ENCODE measurements around the gene SMYD3.
"Not testable (repeated sequence)": the region's sequence is repeated elsewhere in the genome, so short reads cannot be mapped to it uniquely, and the experiment has no call there.

Gene SMYD3

GRCh38 chr1:246093230-246093629, 413.8 kb downstream of the SMYD3 start:
- ATAC-seq: no peak

GRCh38 chr1:246092136-246092535, 414.9 kb downstream of the SMYD3 start:
- no peak for ATAC-seq

- ATAC-seq: peak; percentile 58 to 72
Observed at GRCh38 chr1:246091477-246091876, 415.6 kb downstream of the SMYD3 start.

- ATAC-seq: no peak
Observed at GRCh38 chr1:246086191-246086590, 420.9 kb downstream of the SMYD3 start.

GRCh38 chr1:246083416-246083815, 423.7 kb downstream of the SMYD3 start:
- no peak for ATAC-seq

GRCh38 chr1:246081856-246082668, 425.0 kb downstream of the SMYD3 start:
- ATAC-seq: no peak

GRCh38 chr1:246081138-246081702, 425.9 kb downstream of the SMYD3 start:
- ATAC-seq: no peak

- no peak for ATAC-seq
Observed at GRCh38 chr1:246080031-246080430, 427.0 kb downstream of the SMYD3 start.

- ATAC-seq: no peak
Observed at GRCh38 chr1:246078888-246079252, 428.2 kb downstream of the SMYD3 start.

GRCh38 chr1:246078126-246078887, 428.8 kb downstream of the SMYD3 start:
- no peak for ATAC-seq

GRCh38 chr1:246077476-246077875, 429.6 kb downstream of the SMYD3 start:
- ATAC-seq: no peak

- no peak for ATAC-seq
Observed at GRCh38 chr1:246074421-246074820, 432.7 kb downstream of the SMYD3 start.

- ATAC-seq: no peak
Observed at GRCh38 chr1:246072456-246072955, 434.6 kb downstream of the SMYD3 start.

GRCh38 chr1:246071981-246072380, 435.1 kb downstream of the SMYD3 start:
- not testable (repeated sequence) for ATAC-seq

GRCh38 chr1:246071561-246071960, 435.5 kb downstream of the SMYD3 start:
- ATAC-seq: not testable (repeated sequence)

GRCh38 chr1:246069581-246069980, 437.5 kb downstream of the SMYD3 start:
- no peak for ATAC-seq

GRCh38 chr1:246068619-246069509, 438.2 kb downstream of the SMYD3 start:
- ATAC-seq: no peak

GRCh38 chr1:246068217-246068512, 438.9 kb downstream of the SMYD3 start:
- ATAC-seq: no peak

GRCh38 chr1:246067432-246068216, 439.5 kb downstream of the SMYD3 start:
- ATAC-seq: peak in 1 of 2 donors; percentile 33

- ATAC-seq: no peak
Observed at GRCh38 chr1:246066573-246066972, 440.5 kb downstream of the SMYD3 start.

GRCh38 chr1:246065592-246065991, 441.5 kb downstream of the SMYD3 start:
- no peak for ATAC-seq

- ATAC-seq: no peak
Observed at GRCh38 chr1:246064891-246065290, 442.2 kb downstream of the SMYD3 start.
